K562 (cell line): Measurements from ENCODE around the gene AMZ2. TPM values are rescaled to one million over a fixed set of nuclear protein-coding genes. Genes with fewer than 3 reads are reported as not detected.

Experiments
- ATAC-seq: fragments of 200-7000 bp; cut with Tn5 transposase; 3 replicates; pipeline ENCODE4 v1.9.1; 2020; ENCODE audit warnings: moderate library complexity
- BruUV-seq: library from RNA; stranded (reverse); fragments of 400-500 nt; replicated peaks from 2 replicates; lab custom pipeline; 2021; lab: Mats Ljungman, UMichigan
- CTCF ChIA-PET: fragments of 300-600 bp; formaldehyde crosslinking; extraction: SDS; loops from one replicate; lab custom pipeline; 2021; ENCODE audit warnings: low intra/inter-chr PET ratio; lab: Yijun Ruan, JAX
- POLR2A ChIA-PET: fragments of 300-600, 350-650 bp; sonication (Branson Sonifier 250); formaldehyde crosslinking; extraction: SDS; loops from one replicate; lab custom pipeline; 2021; ENCODE audit warnings: antibody characterized with exemption, inconsistent platforms; lab: Yijun Ruan, JAX
- DNase-seq, 4 experiments: peaks; one replicate each; pipeline versions ENCODE4 v3.0.0 to v3.0.0-alpha.2; 2011 to 2018; ENCODE audit warnings: low spot score in 3 of 4, mixed read lengths in 3 of 4; ENCODE audit errors: extremely low read depth in 1 of 4
- FAIRE-seq: peaks from 2 replicates; lab custom pipeline; 2011; peaks lifted over from hg19 to GRCh38; lab: Jason Lieb, UNC
- H2AFZ ChIP-seq: 2 replicates; pipeline ENCODE4 v1.6.0; 2011; ENCODE audit warnings: low read depth, low read length, control low read depth, inconsistent platforms
- H3K27ac ChIP-seq: fragments of 200-600 bp; 3 replicates; pipeline ENCODE4 v1.8.0; 2011; ENCODE audit warnings: low read depth, mild to moderate bottlenecking, control low read depth, inconsistent platforms, low read length, moderate library complexity, mixed read lengths; ENCODE audit errors: extremely low read depth
- H3K27me3 ChIP-seq, 2 experiments: fragments of 300-600 bp in 1 of 2; 2 replicates in 1 of 2; 3 replicates in 1 of 2; pipeline versions ENCODE4 v1.6.0 to v1.8.0; 2011; ENCODE audit warnings: inconsistent platforms in 2 of 2, low read length in 2 of 2, mild to moderate bottlenecking in 1 of 2, mixed read lengths in 1 of 2, moderate library complexity in 1 of 2; ENCODE audit not compliant: control insufficient read depth in 2 of 2, insufficient read depth in 2 of 2
- H3K36me3 ChIP-seq: fragments of 300-600 bp; 3 replicates; pipeline ENCODE4 v1.8.0; 2011; ENCODE audit warnings: mild to moderate bottlenecking, low read length, inconsistent platforms; ENCODE audit not compliant: control insufficient read depth, insufficient read depth
- H3K4me1 ChIP-seq, 2 experiments: fragments of 200-600 bp in 1 of 2; replicated peaks in 1 of 2; 2 replicates in 1 of 2; 3 replicates in 1 of 2; pipeline versions ENCODE4 v1.5.1 to v1.8.0; 2011; ENCODE audit warnings: inconsistent platforms in 2 of 2, low read length in 2 of 2, mild to moderate bottlenecking in 1 of 2, mixed read lengths in 1 of 2, moderate library complexity in 1 of 2; ENCODE audit not compliant: control insufficient read depth in 2 of 2, insufficient read depth in 2 of 2
- H3K4me2 ChIP-seq: 2 replicates; pipeline ENCODE4 v1.6.1; 2011; ENCODE audit warnings: low read length, control low read depth, inconsistent platforms, mixed read lengths; ENCODE audit not compliant: insufficient read depth
- H3K4me3 ChIP-seq: fragments of 200-600 bp; sonication (generic), shearing (Covaris generic); 2 replicates; pipeline ENCODE4 v1.5.1; 2016; ENCODE audit warnings: control low read depth, inconsistent platforms
- H3K79me2 ChIP-seq: fragments of 200-600 bp; 3 replicates; pipeline ENCODE4 v1.8.0; 2011; ENCODE audit warnings: low read length, inconsistent platforms; ENCODE audit not compliant: control insufficient read depth, insufficient read depth
- H3K9ac ChIP-seq, 2 experiments: 2 replicates each; pipeline versions ENCODE4 v1.6.0 to v1.6.1; 2011; ENCODE audit warnings: low read depth in 2 of 2, low read length in 2 of 2, control low read depth in 1 of 2, inconsistent platforms in 1 of 2, mild to moderate bottlenecking in 1 of 2, mixed read lengths in 1 of 2; ENCODE audit not compliant: insufficient read depth in 1 of 2
- H3K9me1 ChIP-seq: one replicate; pipeline ENCODE4 v1.6.0; 2011; ENCODE audit warnings: inconsistent platforms, mild to moderate bottlenecking, low read length, moderate library complexity; ENCODE audit not compliant: control insufficient read depth, insufficient read depth
- H3K9me3 ChIP-seq: replicated peaks from 2 replicates; pipeline ENCODE4 v1.5.1; 2011; ENCODE audit warnings: low read depth, low read length, inconsistent platforms; ENCODE audit not compliant: control insufficient read depth, insufficient read depth
- H4K20me1 ChIP-seq: replicated peaks from 2 replicates; pipeline ENCODE4 v1.6.1; 2011; ENCODE audit warnings: low read length, inconsistent platforms, mixed read lengths; ENCODE audit not compliant: control insufficient read depth, insufficient read depth
- HNRNPL ChIP-seq: fragments of 200-400 bp; formaldehyde crosslinking; IDR thresholded peaks from 2 replicates; pipeline ENCODE4 v1.6.1; 2017; ENCODE audit warnings: low read depth, mild to moderate bottlenecking, low read length
- L3MBTL2 ChIP-seq: fragments of 450-650 bp; IDR thresholded peaks from 2 replicates; pipeline ENCODE4 v1.6.1; 2016; ENCODE audit warnings: mild to moderate bottlenecking, moderate library complexity
- PHF20 ChIP-seq: fragments of 450-650 bp; IDR thresholded peaks from 2 replicates; pipeline ENCODE4 v1.6.1; 2018; ENCODE audit not compliant: partially characterized antibody
- PHF21A ChIP-seq: fragments of 450-650 bp; IDR thresholded peaks from 2 replicates; pipeline ENCODE4 v1.6.1; 2017; ENCODE audit warnings: low read depth, borderline replicate concordance
- PTBP1 ChIP-seq: fragments of 200-400 bp; formaldehyde crosslinking; IDR thresholded peaks from 2 replicates; pipeline ENCODE4 v1.6.1; 2017; ENCODE audit warnings: low read depth, low read length
- PURB ChIP-seq: sonication (generic); formaldehyde crosslinking; IDR thresholded peaks from 2 replicates; pipeline ENCODE4 v1.9.0; 2021; ENCODE audit warnings: low read depth, mild to moderate bottlenecking, missing genetic modification reagents
- TCF3 ChIP-seq: sonication (generic); formaldehyde crosslinking; IDR thresholded peaks from 2 replicates; pipeline ENCODE4 v1.4.0; 2020; ENCODE audit warnings: mild to moderate bottlenecking, missing genetic modification reagents
- WGBS: fragments of 100-300 bp; shearing (Covaris generic); methylation state at CpG from one replicate; pipeline ENCODE4 v1.1.6; 2016; ENCODE audit warnings: low coverage, mixed read lengths; ENCODE audit not compliant: insufficient coverage; ENCODE audit errors: missing lambda C conversion rate; 5-methylcytosine and 5-hydroxymethylcytosine counted together
- in situ Hi-C: fragments of 300-500 bp; cut with MboI; formaldehyde crosslinking; loops from 4 replicates; pipeline ENCODE4 v1.15.0; 2018; ENCODE audit warnings: inconsistent platforms, mixed read lengths
- intact Hi-C: fragments of 100-400 bp; cut with micrococcal nuclease; formaldehyde crosslinking; loops from 2 replicates; pipeline ENCODE4 v1.14.2; 2022
- polyA plus RNA-seq, 8 experiments: library from polyadenylated mRNA; depleted of rRNA in 4 of 8; stranded (reverse) in 5 of 8; unstranded in 3 of 8; fragments of >200 nt; fragmentation: Nextera tagmentation in 2 of 8; fragmentation: Illumina TruSeq in 1 of 8; extraction: Ambion mirVana in 2 of 8; extraction: Trizol in 1 of 8; gene quantifications; 2 replicates each; pipeline versions ENCODE4 v1.2.1 to v1.2.3, GENCODE V29; 2011 to 2014; ENCODE audit warnings: inconsistent platforms in 1 of 8, missing spikeins in 1 of 8
- total RNA-seq, 7 experiments: library from RNA; depleted of rRNA in 6 of 7; stranded (reverse); fragments of >200 nt in 6 of 7; fragmentation: Illumina TruSeq in 2 of 7; extraction: Trizol in 2 of 7; gene quantifications; 2 replicates each; pipeline versions ENCODE4 v1.2.1 to v1.2.3, GENCODE V29; 2011 to 2021; ENCODE audit warnings: low replicate concordance in 1 of 7
- TF ChIP-seq, protein P1 (sequence below): fragments of 250-450 bp; sonication (Bioruptor Pico); IDR thresholded peaks from 2 replicates; pipeline ENCODE4 v1.4.0; 2020; ENCODE audit warnings: mild to moderate bottlenecking, moderate library complexity

The AMZ2 gene
- total and polyA plus RNA-seq, 9 of the 15 experiments (the other 6 are each of a cell fraction or from before 2014, with no cell fraction given) = 22.6 to 92.2 (median 52.6) TPM

DNA sequence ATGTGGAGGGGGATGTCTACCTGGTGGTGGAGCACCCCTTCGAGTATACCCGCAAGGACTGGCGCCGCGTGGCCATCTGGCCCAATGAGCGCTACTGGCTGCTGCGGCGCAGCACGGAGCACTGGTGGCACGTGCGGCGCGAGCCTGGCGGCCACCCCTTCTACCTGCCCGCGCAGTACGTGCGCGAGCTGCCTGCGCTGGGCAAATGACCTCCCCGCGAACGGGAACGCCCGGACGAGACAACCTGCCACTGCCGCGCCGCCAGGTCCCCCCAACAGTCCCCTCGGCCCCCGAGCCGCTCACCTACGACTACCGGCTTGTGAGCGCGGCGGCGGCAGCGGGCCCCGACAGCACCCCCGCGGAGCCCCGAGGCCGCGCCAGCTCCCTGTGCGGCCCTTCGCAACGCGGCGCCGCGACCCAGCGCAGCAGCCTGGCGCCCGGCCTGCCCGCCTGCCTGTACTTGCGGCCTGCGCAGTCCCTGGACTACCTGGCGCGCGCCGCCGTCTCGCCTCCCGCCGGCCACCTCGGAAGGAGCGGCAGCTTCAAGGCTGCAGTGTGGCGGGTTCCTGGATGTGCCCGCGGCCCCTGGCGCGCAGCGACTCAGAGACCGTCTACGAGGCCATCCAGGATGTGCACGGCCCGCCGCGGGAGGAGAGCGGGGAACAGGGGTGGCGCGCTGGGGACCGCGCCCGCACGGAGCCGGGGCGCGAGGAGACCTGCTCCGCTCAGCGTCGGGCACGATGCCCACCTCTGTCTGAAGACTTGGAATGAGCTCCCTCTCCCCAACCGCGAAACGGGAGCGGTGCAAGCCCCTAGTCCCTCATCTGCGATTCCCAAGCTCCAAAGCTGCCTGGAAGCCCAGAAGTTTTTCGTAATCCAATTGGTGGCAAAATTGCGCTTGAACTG is 48.7 kb upstream of the AMZ2 start:
- H3K27ac ChIP-seq = no peak overlapping the region
- no peak overlapping the region for H2AFZ ChIP-seq
- H3K36me3 ChIP-seq = no peaks in the 10 kb centered on the region
- DNase-seq = no peak
- no TSS peak for BruUV-seq
- no peaks in the 10 kb centered on the region for H4K20me1 ChIP-seq
- ChIA-PET POLR2A (no interaction called here), CTCF (no interaction called here)
- H3K4me2 ChIP-seq = no peak overlapping the region
- 72% methylated on average over 47 of the region's 101 CpGs for WGBS
- peaks cover 9 to 43% of the 10 kb centered on the region in 2 experiments; a peak in 3 of 5 replicates for H3K27me3 ChIP-seq
- peaks cover 0 to 37% of the 10 kb centered on the region in 2 experiments; a peak in 2 of 5 replicates for H3K4me1 ChIP-seq
- in situ Hi-C loops = no loop called here
- no peaks in the 10 kb centered on the region for H3K9me3 ChIP-seq
- no peak overlapping the region for H3K4me3 ChIP-seq
- H3K79me2 ChIP-seq = no peaks in the 10 kb centered on the region
- FAIRE-seq = no peak
- H3K9ac ChIP-seq = no peak overlapping the region
- H3K9me1 ChIP-seq = no peaks in the 10 kb centered on the region
- intact Hi-C loops = no loop called here
- no peak for ATAC-seq
- TF ChIP-seq L3MBTL2 (no peak), PURB (CRISPR knock-in tag) (no peak), PTBP1 (no peak), TCF3 (CRISPR knock-in tag) (no peak), HNRNPL (peak; percentile 62; the same call in 1 of the 2 replicates), PHF21A (no peak), PHF20 (no peak)
- TF ChIP-seq, protein P1, sequence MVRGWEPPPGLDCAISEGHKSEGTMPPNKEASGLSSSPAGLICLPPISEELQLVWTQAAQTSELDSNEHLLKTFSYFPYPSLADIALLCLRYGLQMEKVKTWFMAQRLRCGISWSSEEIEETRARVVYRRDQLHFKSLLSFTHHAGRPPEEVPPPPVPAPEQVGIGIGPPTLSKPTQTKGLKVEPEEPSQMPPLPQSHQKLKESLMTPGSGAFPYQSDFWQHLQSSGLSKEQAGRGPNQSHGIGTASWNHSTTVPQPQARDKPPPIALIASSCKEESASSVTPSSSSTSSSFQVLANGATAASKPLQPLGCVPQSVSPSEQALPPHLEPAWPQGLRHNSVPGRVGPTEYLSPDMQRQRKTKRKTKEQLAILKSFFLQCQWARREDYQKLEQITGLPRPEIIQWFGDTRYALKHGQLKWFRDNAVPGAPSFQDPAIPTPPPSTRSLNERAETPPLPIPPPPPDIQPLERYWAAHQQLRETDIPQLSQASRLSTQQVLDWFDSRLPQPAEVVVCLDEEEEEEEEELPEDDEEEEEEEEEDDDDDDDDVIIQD (CRISPR knock-in tag) = no peak
